ENCODE data around the gene SMIM10L2A. TPM values are rescaled to one million over a fixed set of nuclear protein-coding genes. Genes with fewer than 3 reads are reported as not detected.

The SMIM10L2A gene
- total RNA-seq, result 2.2 and 5.5 TPM in 2 replicates

GRCh38 chrX:135421932-135422809, at the start of gene SMIM10L2A:
Gene SMIM10L2A (plus strand): TSS chrX:135421944. CDS start chrX:135422132, 188 bp downstream.

Other genes with a start within 250 kb of the SMIM10L2A start
- not detected in 2 replicates for gene ETDA, start 169.9 kb upstream of the SMIM10L2A start, total RNA-seq
- gene ETDC, start 112.5 kb upstream of the SMIM10L2A start, total RNA-seq, result not detected in 2 replicates
- 3.4 and 4.7 TPM in 2 replicates for gene ZNF75D, start 77.8 kb upstream of the SMIM10L2A start, total RNA-seq
- gene ZNF449, start 77.1 kb upstream of the SMIM10L2A start, total RNA-seq, result 4.6 and 4.9 TPM in 2 replicates
- gene INTS6L, start 98.7 kb downstream of the SMIM10L2A start, total RNA-seq, result 2.7 and 5.5 TPM in 2 replicates